Measurements from ENCODE around the gene S100A5. TPM values are rescaled to one million over a fixed set of nuclear protein-coding genes. Genes with fewer than 3 reads are reported as not detected.
"Not testable (repeated sequence)": the region's sequence is repeated elsewhere in the genome, so short reads cannot be mapped to it uniquely, and the experiment has no call there.

Gene S100A5
- polyA plus RNA-seq, 2 of the 4 experiments (the other 2 are of a cell fraction) = 0.45 to 0.68 TPM

GRCh38 chr1:153563991-153564390, 23.3 kb upstream of the S100A5 start:
- Histone ChIP-seq H3K4me3 (no peak overlapping the region), H3K4me2 (peak overlapping the region; percentile 80; the same call in 1 of the 3 replicates), H3K27ac (peak overlapping the region; percentile 97 to 100), H3K4me1 (peaks cover 59% of the 10 kb centered on the region), H3K9me3 (no peaks in the 10 kb centered on the region)
- ATAC-seq (no peak), FAIRE-seq (no peak), DNase-seq (ENCODE audit: low read depth in 1 of 2, low spot score in 1 of 2) (no peak)
- 90% methylated on average over 5 of the region's 7 CpGs for WGBS (ENCODE audit: missing lambda C conversion rate)
- CTCF ChIA-PET = interaction anchor here (1.0 to 8.3 kb wide), 7 partner anchors 8 to 212 kb away, joined by 5 to 141 read pairs (median 8); partner anchors contain the start of genes S100A13, S100A3, S100A4 and S100A5
- TF ChIP-seq KDM5A (IDR thresholded peaks at IDR 0.05) (no peak), FOXS1 (CRISPR knock-in tag; IDR thresholded peaks at IDR 0.05) (no peak), RCOR1 (IDR thresholded peaks at IDR 0.05; ENCODE audit: low read depth, low read length) (no peak), HMGXB4 (CRISPR knock-in tag; IDR thresholded peaks at IDR 0.05; ENCODE audit: borderline replicate concordance) (no peak), ELK1 (IDR thresholded peaks at IDR 0.05; ENCODE audit: low read depth, low read length) (no peak), MAX (IDR thresholded peaks at IDR 0.05) (no peak), EHF (CRISPR knock-in tag; IDR thresholded peaks at IDR 0.05) (no peak), HES2 (IDR thresholded peaks at IDR 0.05) (no peak), HDAC2 (IDR thresholded peaks at IDR 0.05) (no peak)
- POLR2A ChIA-PET = no interaction called here

- Histone ChIP-seq H3K4me1 (peaks cover 55% of the 10 kb centered on the region), H3K9me3 (no peaks in the 10 kb centered on the region), H3K27ac (peak overlapping the region; percentile 97 to 100; a peak in 5 of 6 replicates), H3K4me2 (no peak overlapping the region), H3K4me3 (no peak overlapping the region)
- POLR2A ChIA-PET = no interaction called here
- FAIRE-seq = no peak
- CTCF ChIA-PET = interaction anchor here (1.0 to 8.3 kb wide), 9 partner anchors 9 to 211 kb away, joined by 3 to 141 read pairs (median 8); partner anchors contain the start of genes S100A13, S100A3, S100A4 and S100A5
- TF ChIP-seq RARB (CRISPR knock-in tag; IDR thresholded peaks at IDR 0.05) (no peak), NR3C1 (IDR thresholded peaks at IDR 0.05) (no peak), CBX2 (IDR thresholded peaks at IDR 0.05; ENCODE audit: borderline replicate concordance, low read depth) (no peak), EHF (CRISPR knock-in tag; IDR thresholded peaks at IDR 0.05) (no peak), MAFK (IDR thresholded peaks at IDR 0.05; ENCODE audit: partially characterized antibody) (no peak), ZC3H11A (IDR thresholded peaks at IDR 0.05) (no peak), CTCF (IDR thresholded peaks at IDR 0.05) (no peak), RNF2 (IDR thresholded peaks at IDR 0.05; ENCODE audit: borderline replicate concordance, low read depth) (no peak), JUNB (IDR thresholded peaks at IDR 0.05) (no peak), HOXB5 (CRISPR knock-in tag; IDR thresholded peaks at IDR 0.05) (no peak), ZNF302 (CRISPR knock-in tag; IDR thresholded peaks at IDR 0.05) (no peak), PHF8 (IDR thresholded peaks at IDR 0.05; ENCODE audit: borderline replicate concordance, low read depth) (no peak), CHD4 (IDR thresholded peaks at IDR 0.05; ENCODE audit: borderline replicate concordance) (no peak), KDM5A (IDR thresholded peaks at IDR 0.05) (no peak), CHD2 (IDR thresholded peaks at IDR 0.05; ENCODE audit: low read length, partially characterized antibody) (no peak)
- no peak for DNase-seq (ENCODE audit: low read depth in 1 of 2, low spot score in 1 of 2)
- 84% methylated on average over 6 of the region's 6 CpGs for WGBS (ENCODE audit: missing lambda C conversion rate)
- no peak for ATAC-seq
Measured at GRCh38 chr1:153563483-153563901, 22.8 kb upstream of the S100A5 start.

GRCh38 chr1:153562021-153562420, 21.3 kb upstream of the S100A5 start:
- CTCF ChIA-PET = interaction anchor here (0.6 to 8.3 kb wide), 9 partner anchors 10 to 385 kb away, joined by 3 to 141 read pairs (median 4); partner anchors contain the start of genes DENND4B, S100A13, S100A3 and S100A4
- POLR2A ChIA-PET = interaction anchor here (1.6 kb wide), 1 partner anchor 16 kb away, joined by 5 read pairs; the partner anchor contains the start of gene S100A4
- 98% methylated on average over 3 of the region's 3 CpGs for WGBS (ENCODE audit: missing lambda C conversion rate)
- not testable (repeated sequence) for H3K9me3 ChIP-seq; DNase-seq (ENCODE audit: low read depth in 1 of 2, low spot score in 1 of 2); H3K4me3 ChIP-seq; H3K4me2 ChIP-seq; ATAC-seq; FAIRE-seq
- peaks cover 42% of the 10 kb centered on the region for H3K4me1 ChIP-seq
- H3K27ac ChIP-seq = peak overlapping the region; percentile 26 to 40; a peak in 4 of 6 replicates
